ENCODE data around the gene FIG4.
"Not testable (repeated sequence)": the region's sequence is repeated elsewhere in the genome, so short reads cannot be mapped to it uniquely, and the experiment has no call there.

Gene FIG4

DNA sequence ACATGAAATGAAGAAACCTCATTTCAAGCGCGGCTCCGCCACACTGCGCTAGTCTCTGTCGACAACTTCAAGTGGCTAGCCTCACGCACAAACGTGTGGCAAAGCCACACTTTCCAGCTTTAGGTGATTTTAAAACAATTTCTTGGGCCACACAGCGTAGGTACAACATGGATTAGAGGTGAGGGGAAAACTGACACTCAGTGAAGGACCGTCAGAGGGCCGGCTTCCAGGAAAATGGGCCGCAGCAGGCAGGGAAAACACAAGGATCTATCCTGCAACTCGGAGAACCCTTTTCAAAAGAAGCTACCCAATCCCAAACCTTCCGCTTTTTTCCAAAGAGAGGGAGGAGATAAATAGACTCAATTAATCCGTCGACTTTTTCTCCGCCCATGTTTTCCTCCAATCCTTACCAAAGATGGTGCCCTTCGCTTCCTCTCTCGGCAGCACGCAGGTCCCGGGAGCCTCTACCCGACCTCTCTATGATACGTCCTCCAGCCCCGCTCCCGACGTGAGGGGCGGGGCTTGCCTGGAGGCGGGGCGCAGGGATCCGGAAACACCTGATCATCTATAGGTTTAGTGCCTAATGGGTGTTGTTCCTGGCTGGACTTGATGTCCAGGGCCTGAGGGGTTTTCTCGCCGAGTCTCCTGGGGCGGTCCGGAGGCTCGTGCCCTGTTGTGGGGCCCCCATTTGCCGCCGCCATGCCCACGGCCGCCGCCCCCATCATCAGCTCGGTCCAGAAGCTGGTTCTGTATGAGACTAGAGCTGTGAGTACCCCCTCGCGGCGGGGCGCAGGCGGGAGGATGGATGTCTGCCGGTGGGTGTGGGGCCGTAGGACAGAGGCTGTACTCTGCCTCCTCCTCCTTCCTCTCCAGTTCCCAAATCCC is at the start of gene FIG4, which contains the start of gene AK9:
Gene FIG4, plus strand, starts transcription at position 560 of the 885 bp plus-strand sequence. Its CDS starts 140 bp downstream, at position 700.
Gene AK9, minus strand, starts transcription at position 466 of the 885 bp plus-strand sequence. CDS start 15,457 bp downstream, outside the sequence.
- peak; percentile 81 to 90 (median 82) for DNase-seq (ENCODE audit: low read depth in 3 of 3)

DNA sequence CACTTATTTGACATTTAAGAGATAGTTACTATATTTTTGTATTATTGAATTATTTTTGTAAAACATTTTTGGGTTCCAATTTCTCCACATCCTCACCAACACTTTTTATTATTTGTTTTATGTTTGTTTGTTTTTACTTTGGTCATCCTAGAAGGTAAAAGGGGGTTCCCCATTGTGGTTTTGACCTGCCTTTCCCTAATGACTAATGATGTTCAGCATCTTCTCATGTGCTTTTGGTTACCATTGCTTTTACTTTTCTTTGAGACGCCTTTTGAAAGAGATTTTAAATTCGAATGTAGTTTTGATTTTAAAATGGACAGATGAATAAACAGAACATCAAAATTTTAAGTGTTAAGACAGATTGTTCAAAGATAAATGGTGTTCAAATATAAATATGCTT is 47.0 kb upstream of the FIG4 start:
- DNase-seq (ENCODE audit: low read depth in 3 of 3) = no peak

DNA sequence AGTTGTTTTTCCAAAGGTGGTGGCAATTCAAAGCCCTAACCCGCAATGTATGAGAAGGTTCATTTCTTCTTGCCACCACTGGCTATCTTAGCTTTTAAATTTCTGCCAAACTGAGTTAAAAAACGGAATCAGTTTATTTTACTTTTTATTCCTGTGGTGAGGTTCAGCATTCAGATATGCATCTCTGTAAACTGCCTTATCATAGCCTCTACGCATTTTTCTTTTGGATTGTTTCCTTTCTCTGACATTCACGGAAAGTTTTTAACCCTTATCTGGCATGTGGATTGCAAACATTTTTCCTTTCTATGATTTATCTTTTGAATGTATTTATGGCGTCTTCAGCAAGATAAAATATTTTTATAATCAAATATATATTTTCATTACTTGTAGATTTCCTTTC is 37.8 kb upstream of the FIG4 start:
- DNase-seq (ENCODE audit: low read depth in 3 of 3) = no peak

DNA sequence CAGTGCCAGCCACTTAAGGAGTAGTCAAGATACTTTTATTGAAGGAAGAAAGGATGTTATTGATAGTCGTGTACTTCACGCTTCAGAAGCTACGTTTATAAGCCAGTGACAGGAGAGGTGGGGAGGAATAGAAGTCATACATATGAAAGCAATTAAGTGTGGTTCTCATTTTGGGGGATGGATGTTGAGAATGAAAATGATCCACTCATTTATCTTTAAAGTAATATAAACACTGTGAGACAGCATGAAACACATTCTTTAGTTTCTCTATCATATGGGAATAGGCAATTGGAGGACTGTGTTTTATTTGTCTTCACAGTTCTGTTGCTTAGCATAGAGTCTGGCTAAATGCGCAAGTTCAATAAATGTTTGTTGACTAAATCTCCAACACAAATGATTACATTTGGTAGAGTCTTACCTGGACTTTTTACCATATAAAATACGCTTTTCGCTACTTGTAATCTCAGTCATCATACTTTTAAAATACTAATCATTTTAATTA is 35.3 kb upstream of the FIG4 start:
- DNase-seq (ENCODE audit: low read depth in 3 of 3) = no peak

DNA sequence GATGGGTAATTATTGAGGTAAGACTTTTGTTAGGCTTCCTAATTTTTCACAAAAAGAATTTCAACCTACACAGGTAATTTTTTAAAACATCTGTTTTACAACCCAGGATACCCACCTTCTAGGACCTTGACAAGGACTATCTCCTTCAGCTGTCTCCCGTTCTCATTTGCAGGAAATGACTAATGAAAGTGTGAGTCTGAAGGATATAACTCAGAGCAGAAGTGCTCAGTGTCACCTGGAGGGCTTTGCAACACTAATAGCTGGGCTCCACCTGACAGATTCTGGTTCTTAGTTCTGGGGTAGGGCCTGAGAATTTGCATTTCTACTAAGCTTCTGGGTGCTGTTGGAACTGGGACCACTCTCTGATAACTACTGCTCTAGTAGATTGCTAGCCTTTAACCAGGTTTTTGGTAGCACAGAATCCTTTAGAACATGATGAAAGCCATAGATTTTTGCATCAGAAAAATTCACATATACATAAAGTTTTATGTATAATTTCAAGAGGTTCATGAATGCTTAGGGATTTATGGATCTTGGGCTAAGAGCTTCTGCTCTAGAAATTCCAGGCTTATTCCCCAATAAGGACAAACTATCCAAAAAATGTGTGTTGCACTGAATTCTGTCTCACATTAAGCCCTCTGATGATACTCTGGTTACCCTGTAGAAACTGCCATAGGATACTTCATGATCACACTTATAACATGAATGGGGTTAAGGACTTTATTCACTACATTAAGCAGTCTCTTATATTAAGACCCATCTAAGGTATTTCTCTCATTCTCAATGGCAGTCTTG is 30.4 kb upstream of the FIG4 start:
- no peak for DNase-seq (ENCODE audit: low read depth in 3 of 3)

DNA sequence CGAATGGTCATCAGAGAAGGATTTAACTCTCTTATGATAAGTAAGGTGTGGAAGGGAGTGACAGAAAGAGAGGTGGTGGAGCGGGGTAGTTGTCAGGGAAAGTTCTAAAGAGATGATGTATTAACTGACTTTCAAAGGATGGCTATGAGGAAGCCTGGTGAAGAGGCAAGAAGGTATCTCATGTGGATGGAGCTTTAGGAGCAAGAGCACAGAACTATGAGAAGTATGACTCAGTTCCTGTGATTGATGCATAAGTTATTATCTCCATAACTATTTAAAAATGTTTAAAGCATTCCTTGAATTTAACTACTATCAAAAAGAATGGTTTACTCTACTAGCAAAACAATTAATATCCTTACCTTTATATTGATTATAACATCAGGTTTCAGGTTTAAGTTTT is 28.9 kb upstream of the FIG4 start:
- no peak for DNase-seq (ENCODE audit: low read depth in 3 of 3)

DNA sequence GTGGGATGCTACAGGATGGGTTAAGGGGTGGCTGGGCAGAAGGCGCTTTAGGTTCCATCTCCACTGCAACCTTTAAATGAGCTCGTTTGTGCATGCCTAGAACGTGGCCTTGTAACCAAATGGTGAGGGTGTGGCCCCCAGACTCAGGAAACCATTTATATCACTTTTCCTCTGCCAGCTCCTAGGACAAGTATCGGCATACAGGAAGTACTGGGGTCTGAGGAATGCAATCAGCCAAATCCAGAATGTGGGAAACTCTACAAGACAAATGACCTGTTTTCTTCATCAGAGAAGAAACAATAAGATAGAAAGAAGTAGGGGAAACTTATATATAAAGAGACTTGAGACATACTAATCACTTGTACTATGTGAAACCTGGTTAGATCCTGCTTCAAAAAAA is 21.3 kb upstream of the FIG4 start:
- DNase-seq (ENCODE audit: low read depth in 3 of 3) = no peak

DNA sequence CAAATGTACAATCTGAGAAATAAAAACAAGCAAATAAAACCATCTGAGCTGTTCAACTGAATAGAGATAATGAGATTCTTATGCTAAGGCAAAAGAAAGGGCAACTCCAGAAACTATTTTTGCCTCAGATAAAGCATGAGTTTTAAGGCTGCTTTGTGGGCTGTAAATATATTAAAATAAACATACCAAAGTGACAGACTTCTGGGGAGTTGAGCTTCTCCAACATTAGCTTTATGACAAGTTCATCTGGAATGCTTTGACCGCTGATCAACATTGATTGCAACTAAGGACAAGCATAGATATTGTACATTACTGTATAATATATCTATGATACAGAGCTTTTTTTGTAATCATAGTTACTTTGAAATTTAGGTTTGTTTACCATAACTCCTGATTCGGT is 19.4 kb upstream of the FIG4 start:
- DNase-seq (ENCODE audit: low read depth in 3 of 3) = no peak

DNA sequence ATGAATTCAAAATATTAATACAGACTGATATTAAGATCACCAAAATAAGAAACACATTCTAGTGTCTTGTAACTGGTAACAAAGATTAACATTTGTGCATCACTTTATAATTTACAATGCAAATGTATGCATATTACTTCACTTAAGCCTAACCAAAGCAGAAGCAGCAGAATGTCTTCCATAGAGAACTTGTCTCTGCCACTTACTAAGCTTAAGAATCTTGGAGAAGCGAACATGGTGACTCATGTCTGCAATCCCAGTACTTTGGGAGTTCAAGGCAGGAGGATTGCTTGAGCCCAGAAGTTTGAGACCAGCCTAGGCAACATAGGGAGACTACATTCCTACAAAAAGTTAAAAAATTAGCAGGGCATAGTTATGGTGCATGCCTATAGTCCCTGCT is 18.9 kb upstream of the FIG4 start:
- no peak for DNase-seq (ENCODE audit: low read depth in 3 of 3)

DNA sequence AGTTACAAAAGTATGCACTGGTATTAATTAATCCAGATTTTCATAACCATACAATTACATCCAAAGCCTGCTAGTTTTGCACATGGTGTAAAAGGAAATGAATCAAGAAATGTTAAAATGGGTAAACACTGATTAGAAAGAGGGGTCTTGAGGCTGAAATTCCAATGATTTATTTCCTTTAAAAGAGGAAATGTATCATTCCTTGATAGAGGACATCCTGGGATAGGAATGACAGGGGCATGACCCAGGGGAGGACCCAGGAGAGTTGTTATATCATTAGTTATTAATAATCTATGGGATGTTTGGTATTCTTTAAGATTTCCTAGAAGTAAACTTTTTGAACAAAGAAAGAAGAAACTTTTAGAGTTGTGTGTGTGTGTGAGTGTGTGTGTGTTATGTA is 18.3 kb upstream of the FIG4 start:
- no peak for DNase-seq (ENCODE audit: low read depth in 3 of 3)

DNA sequence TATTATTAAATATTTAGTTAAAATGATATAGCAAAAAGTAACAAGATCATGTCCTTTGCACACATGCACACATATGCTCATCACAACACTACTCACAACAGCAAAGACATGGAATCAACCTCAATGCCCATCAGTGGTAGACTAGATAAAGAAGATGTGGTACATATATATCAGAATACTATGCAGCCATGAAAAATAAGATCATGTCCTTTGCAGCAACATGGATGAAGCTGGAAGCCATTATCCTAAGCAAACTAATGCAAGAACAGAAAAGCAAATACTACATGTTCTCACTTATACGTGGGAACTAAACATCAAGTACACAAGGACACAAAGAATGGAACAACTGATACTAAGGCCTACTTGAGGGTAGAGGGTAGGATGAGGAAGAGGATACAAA is 14.4 kb upstream of the FIG4 start:
- DNase-seq (ENCODE audit: low read depth in 3 of 3) = no peak

DNA sequence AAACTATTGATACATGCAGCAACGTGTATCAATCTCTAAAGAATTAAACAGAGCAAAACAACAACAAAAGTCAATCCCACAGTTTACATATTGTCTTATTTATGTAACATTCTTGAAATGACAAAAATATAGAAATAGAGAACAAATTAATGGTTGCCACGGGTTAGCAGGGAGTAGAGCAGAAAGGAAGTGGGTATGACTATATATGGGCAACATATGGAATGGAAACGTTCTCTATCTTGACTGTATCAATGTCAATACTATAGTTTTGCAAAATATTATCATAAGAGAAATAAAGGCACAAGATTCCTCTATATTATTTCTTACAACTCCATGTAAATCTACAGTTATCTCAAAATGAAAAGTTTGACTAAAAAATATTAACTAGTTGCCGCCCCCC is 12.9 kb upstream of the FIG4 start:
- no peak for DNase-seq (ENCODE audit: low read depth in 3 of 3)

DNA sequence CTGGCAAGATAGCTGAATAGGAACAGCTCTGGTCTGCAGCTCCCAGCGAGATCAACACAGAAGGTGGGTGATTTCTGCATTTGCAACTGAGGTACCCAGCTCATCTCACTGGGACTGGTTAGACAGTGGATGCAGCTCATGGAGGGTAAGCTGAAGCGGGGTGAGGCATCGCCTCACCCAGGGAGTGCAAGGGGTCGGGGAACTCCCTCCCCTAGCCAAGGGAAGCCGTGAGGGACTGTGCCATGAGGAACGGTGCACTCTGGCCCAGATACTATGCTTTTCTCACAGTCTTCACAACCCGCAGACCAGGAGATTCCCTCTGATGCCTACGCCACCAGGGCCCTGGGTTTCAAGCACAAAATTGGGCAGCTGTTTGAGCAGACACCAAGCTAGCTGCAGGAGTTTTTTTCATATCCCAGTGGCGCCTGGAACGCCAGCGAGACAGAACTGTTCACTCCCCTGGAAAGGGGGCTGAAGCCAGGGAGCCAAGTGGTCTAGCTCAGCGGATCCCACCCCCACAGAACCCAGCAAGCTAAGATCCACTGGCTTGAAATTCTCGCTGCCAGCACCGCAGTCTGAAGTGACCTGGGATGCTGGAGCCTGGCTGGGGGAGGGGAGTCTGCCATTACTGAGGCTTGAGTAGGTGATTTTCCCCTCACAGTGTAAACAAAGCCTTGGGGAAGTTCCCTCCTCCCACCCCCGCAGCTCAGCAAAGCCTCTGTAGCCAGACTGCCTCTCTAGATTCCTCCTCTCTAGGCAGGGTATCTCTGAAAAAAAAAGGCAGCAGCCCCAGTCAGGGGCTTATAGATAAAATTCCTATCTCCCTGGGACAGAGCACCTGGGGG is 12.2 kb upstream of the FIG4 start:
- not testable (repeated sequence) for DNase-seq (ENCODE audit: low read depth in 3 of 3)

DNA sequence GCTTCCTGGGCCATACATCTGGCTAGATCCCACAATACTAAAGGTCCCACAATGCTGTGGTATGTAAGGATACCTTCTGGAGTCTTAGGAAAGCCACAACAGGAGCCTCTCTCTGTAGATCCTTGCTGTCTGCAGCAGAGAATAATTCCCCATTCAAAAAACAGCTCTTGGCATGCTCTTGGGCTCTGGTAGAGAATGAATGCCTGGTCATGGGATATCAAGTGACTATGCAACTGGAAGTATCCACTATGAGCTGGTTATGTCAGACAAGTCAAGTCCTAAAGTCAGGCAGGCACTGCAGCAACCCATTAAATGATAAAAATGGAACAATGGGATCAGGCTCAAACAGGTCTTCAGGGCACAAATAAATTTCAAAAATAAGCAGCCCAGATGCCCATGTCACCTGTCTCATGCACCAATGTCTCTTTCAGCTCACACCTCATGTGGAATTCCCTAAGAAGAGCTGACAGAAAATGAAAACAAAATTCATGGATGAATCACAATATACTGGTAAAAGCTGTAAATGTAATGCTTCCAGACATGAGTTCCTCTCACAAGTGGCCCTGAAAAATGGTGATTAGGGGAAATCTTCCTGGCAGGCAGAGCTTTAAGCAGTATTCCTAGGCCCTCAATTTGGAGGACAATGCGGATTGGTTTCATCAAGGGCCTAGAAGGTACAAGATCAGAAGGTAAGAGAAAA is 4.4 kb upstream of the FIG4 start:
- no peak for DNase-seq (ENCODE audit: low read depth in 3 of 3)

DNA sequence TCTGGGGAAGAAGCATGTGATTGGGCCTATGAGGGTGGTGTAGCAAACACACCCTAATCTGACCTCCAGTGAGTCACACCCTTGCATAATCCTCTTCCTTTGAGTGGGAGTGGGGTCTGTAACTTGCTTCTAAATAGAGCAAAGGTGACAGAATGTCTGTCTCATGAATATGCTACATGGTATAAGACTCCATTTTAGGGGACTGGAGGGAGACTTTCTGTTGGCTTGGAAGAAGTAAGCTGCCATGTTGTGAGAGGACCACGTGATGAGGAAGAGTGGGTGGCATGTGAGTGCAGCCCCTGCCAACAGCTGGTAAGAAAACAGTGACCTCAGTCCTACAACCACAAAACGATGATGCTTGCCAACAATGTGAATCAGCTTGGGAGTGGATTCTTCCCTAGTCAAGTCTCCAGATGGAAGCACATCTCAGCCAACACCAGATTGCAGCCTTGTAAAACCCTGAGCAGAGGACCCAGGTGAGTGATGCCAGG is 3.8 kb upstream of the FIG4 start:
- no peak for DNase-seq (ENCODE audit: low read depth in 3 of 3)

DNA sequence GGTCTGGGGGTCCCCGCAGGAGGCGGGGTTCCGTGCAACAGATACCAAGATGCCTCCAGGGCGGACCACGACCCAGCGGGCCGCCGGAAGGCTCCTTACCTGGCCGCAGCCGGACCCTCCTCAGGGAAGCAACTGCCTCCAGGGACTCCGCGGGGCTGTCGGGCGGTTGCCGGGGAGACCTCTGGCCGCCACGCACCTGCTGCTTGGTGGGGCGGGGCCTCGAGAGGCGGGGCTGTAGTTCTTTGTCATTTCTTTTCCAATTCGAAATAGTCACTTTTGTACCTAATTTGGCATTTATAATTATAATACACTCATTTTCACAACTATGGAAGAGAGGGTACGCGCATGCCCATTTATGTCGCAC is 741 bp upstream of the FIG4 start:
- DNase-seq (ENCODE audit: low read depth in 3 of 3) = peak in 1 of 3 donors; percentile 48

DNA sequence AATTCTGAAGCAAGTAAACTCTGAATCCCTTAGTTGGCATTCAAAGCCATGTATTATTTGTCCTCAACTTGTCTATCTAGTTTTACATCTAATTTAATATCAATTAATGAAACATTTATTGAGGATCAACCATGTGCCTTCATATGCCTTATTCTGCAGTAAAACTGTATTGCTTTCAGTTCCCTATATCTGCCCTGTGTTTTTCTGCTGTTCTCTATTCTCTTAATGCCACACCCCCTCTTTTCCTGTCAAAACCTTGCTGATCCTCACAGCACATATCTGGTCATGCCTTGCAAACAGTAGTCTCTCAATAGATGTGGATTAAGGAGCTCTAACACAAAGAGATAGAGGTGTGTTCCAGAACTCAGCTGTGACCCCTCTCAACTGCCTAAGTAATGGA is 2.0 kb downstream of the FIG4 start:
- DNase-seq (ENCODE audit: low read depth in 3 of 3) = no peak

DNA sequence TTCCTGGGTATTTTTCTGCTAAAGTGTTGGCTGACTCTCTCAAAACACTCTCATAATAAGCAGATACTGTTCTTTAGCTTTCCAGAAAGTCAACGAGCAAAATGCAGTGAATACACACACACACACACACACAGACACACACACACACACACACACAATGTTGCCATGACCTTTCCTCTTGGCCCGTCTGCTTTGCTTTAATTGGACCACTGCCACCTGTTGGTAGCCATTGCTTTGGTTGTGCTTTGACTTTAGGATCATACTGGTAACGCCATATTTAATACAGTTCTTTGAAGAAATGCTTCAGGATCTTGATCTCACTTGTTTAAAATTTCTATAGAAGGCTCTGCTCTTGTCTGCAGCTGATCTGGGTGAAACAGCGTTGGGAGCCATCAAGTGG is 4.4 kb downstream of the FIG4 start:
- no peak for DNase-seq (ENCODE audit: low read depth in 3 of 3)

DNA sequence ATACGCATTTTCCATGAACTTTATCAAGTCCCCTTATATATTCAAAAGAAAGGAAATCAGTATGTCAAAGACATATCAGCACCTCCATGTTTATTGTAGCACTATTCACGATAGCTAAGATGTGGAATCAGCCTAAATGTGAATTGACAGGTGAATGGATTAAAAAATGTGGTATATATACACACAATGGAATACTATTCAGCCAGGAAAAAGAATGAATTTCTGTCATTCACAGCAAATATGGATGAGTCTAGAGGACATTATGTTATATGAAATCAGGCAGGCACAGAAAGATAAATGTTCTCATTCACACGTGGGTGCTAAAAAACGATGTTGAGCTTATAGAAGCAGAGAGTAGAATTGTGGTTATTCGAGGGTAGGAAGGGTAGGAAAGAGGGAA is 5.3 kb downstream of the FIG4 start:
- no peak for DNase-seq (ENCODE audit: low read depth in 3 of 3)

DNA sequence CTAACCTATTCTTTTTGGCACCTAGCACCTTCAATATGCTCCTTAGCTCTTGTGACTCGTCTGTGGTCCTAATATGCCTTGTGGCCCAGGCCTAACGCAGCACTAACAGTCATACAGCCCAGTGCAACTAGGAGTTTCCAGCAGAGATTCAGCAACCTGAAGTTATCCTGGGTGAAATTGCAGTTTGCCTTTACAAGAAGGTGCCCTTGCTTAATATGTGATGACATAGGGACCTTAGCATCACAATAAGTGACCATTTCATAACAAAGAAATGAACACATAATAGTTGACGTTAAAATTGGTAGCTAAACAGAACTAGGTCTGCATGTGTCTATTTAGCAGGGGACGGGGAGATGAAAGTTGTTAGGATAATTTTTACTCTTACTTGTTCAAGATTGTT is 10.1 kb downstream of the FIG4 start:
- no peak for DNase-seq (ENCODE audit: low read depth in 3 of 3)

DNA sequence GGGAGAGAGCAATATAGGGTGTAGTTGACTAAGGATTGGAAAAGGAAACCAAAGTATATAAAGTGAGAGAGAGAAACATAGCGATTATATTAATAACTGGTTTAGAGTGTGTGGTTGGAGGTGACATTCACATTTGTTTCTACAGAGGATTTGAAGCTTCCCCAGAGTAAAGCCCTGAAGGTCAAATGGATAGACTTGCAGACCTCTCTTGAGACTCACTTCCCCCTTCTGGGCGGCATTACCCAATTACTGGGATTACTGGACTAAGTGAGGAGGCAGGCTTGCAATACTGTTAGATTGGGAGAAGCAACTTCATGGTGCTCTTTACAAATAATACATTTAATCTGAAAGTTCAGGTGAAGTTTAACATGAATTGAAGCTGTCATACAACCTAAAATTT is 10.7 kb downstream of the FIG4 start:
- DNase-seq (ENCODE audit: low read depth in 3 of 3) = no peak

All from stimulated activated CD4-positive, alpha-beta T cell treated with anti-CD3 and anti-CD28 coated beads, TNF-alpha, amount 100 ng/mL, for 48 hours (primary cell).